ENCODE measurements around the gene TMPRSS11E.
"Not testable (repeated sequence)": the region's sequence is repeated elsewhere in the genome, so short reads cannot be mapped to it uniquely, and the experiment has no call there.

The TMPRSS11E gene

DNA sequence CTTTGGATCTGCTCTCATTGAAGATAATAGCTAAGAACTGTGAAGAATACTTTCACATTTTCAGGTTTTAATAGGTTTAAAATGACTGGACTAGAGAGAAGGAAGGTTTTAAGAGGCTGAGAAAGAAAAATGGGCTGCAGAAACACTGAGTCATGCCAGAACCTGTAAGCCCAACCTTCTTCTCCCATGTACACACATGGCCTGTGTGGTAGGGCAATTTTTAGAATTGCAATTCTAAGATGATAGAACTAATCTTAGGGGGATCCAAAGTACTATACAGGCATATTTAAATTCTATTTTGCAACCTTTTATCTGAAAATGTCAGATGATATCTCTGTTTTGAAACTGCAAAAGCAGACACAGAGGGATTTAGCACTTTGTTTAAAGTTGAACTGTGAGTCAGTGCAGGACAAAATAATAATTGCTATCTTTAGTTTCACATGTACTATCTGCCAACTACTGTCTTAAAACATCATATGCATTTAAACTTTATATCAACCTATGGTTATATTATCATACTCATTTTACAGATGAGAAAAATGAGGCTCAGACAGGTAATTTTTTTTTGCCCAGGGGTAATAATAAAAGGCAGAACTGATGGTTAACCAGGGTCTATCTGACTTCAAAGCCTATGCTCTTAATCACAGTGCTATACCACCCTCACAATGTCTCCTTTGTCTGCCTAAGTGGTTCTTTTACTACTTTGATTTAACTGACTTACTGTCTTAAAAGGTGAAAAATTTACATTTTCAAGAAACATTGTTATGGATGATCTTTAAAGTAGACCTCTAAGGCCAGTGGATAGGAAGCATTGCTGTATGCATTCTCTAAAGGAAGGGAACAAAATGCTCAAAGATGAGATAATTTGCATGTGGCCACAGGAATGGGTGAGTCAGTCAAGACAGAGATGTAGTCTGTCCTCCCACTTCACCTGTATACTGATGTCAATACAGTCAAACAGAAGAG, 4.3 kb downstream of the TMPRSS11E start:
- in situ Hi-C loops (cut with MboI; ENCODE audit: low pct_unique_long_range_greater_than_20kb, low sequenced_read_pairs), result no loop called here
- DNase-seq, result no peak

DNA sequence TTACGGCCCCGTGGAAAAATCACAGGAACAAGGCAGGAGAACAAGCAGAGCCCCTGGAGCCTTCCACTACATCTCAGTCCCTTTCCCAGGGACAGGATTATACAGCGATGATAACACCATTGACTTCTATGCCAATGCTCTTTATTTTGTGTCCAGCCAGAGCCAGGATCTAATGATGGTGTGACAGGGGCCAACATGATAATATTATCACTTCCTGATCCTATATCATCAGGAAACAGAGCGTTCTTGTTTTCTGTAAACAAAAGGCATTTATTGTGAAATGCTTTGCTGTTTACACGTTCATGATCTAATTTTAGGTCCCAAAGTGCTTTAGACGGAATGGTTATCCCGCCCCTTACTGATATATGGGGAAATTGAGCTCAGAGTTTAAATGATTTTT, 12.8 kb downstream of the TMPRSS11E start:
- DNase-seq, result no peak
- in situ Hi-C loops (cut with MboI; ENCODE audit: low pct_unique_long_range_greater_than_20kb, low sequenced_read_pairs), result no loop called here

DNA sequence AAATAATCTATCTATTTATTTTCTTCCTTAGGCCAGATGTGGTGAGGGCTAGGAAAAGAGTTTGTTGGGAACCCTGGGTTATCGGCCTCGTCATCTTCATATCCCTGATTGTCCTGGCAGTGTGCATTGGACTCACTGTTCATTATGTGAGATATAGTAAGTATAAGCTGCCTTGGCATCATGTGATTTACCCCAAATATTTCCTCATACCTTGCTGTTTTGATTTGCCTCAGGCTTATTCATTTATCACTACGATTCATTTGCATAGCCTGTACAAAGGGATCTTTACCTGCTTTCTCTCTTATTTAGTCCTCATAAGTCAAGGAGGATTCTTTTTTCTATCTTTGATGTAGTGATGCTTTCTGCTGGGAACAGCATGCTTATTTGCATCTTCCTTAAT, 14.5 kb downstream of the TMPRSS11E start:
- in situ Hi-C loops (cut with MboI; ENCODE audit: low pct_unique_long_range_greater_than_20kb, low sequenced_read_pairs), result no loop called here

DNA sequence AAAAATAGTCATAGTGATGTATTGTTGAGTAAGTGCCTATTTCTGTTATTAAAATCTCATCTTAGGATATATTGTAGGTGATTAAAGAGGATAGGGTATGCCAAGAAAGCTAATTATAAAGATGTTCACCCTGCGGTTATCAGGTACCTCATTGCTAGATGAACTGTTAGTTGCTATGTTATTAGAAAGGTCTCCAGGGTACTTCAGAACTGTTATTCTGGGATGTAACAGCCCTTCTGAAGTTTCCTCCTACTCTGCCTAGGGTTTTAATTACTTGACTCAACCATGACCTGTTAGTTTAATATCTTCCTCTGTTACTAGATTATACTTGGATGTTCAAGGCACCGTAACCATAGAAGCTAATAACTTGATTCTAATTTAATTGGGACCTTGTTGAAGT, 15.4 kb downstream of the TMPRSS11E start:
- no peak for DNase-seq
- in situ Hi-C loops (cut with MboI; ENCODE audit: low pct_unique_long_range_greater_than_20kb, low sequenced_read_pairs), result no loop called here

More for the DNA sequence above, 14.5 kb downstream of the TMPRSS11E start:
- no peak for DNase-seq

DNA sequence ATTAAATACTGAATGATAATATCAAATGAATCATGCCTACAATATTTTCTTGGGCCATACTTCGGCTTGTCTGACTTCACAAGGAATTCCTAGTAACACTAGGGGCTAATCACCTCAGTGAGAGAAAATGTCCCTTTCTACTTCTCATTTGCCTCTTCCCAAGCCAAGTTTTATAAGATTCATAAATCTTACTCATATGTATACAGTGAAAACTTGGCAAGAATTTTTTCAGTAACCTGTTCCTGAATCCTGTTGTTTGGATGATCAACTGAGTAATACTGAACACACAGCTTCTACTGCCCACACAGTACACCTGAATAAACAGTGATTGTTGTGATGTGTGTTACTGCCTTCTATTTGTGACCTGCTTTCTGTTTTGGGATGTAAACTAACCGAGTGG, 16.5 kb downstream of the TMPRSS11E start:
- in situ Hi-C loops (cut with MboI; ENCODE audit: low pct_unique_long_range_greater_than_20kb, low sequenced_read_pairs), result no loop called here
- no peak for DNase-seq

DNA sequence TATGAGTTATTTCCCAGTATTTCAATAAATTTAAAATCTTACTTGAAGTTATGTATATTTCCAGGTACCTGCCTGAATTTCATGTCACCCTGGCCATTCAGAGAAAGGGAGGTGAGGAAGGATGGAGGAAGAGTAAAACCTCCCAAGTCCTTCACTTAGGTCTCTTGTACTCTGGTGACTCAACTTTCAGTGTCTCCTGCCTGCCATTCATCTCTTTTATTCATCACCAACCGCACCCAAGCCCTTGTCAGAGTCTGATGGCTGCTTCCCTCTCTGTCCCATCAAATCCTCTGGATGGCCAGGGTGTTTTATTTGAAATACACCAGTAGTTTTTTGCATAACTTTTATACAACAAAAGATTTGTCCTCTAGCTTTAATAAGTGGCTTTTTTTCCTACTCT, 17.8 kb downstream of the TMPRSS11E start:
- in situ Hi-C loops (cut with MboI; ENCODE audit: low pct_unique_long_range_greater_than_20kb, low sequenced_read_pairs), result no loop called here
- no peak for DNase-seq

DNA sequence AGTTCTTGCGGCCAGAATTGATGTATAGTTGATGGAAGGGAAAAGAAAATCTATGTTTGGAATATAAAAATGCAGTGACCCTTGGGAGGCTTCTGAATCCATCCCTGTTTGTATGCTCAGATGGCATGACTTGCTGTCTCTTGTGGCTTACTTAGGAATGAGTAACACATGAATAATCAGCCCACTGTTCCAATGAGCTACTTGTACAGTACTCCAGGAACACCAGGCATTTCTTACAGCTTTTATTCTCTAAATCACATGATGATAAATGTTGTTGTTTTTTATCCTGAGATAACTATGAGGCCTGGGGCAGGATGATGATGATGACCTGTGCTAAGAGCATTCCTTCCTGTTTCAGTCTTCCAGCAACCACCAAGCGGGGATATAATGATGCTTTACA, 18.9 kb downstream of the TMPRSS11E start:
- in situ Hi-C loops (cut with MboI; ENCODE audit: low pct_unique_long_range_greater_than_20kb, low sequenced_read_pairs), result no loop called here
- no peak for DNase-seq

DNA sequence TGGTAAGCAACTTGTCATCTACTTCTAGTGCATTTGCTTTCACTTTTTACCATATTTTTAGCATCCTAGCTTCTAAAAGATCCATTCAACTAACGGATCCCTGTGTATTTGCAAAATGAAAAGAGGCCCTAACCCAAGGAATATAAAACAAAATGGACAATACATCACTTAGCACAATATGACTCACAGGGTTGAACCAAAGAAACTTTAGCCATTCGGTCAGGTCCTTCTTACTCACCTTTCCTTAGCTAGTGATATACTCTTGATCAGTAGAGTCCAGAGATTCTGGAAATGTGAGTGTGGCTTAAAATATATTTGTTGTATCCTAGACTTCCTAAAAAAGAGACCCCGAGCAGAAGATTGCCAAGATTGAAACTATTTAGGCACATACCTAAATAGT, 19.5 kb downstream of the TMPRSS11E start:
- no peak for DNase-seq

DNA sequence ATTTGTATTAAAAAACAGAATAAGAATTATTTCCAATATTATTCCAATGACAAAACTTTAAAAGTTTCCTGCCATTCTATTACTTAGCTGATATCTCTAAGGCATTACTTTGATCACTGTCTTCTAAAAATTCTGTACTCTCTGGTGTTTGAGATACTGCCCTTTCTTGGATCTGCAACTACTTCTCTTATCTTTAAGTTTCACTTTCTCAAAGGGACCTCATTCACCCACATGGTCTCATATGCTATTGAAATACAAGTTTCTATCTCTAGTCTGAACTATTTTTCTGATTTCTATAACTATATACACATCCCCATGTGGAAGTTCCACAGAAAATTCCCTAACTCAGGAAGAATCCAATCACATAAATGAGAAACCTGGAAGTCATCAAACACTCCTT, 22.2 kb downstream of the TMPRSS11E start:
- DNase-seq, result no peak
- in situ Hi-C loops (cut with MboI; ENCODE audit: low pct_unique_long_range_greater_than_20kb, low sequenced_read_pairs), result no loop called here

More for the DNA sequence above, 19.5 kb downstream of the TMPRSS11E start:
- in situ Hi-C loops (cut with MboI; ENCODE audit: low pct_unique_long_range_greater_than_20kb, low sequenced_read_pairs), result no loop called here

DNA sequence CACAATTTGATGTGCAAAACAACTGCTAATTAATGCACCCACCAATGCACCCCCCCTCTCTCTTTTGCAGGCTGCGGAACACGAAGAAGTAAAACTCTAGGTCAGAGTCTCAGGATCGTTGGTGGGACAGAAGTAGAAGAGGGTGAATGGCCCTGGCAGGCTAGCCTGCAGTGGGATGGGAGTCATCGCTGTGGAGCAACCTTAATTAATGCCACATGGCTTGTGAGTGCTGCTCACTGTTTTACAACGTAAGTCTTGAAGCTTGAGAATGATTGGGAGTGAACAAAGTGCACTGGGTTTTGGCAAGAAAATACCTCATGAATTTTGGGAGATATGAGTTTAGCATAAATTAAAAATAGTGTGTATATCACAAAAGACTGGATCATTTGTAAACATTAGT, 28.9 kb downstream of the TMPRSS11E start:
- DNase-seq, result no peak
- in situ Hi-C loops (cut with MboI; ENCODE audit: low pct_unique_long_range_greater_than_20kb, low sequenced_read_pairs), result no loop called here

DNA sequence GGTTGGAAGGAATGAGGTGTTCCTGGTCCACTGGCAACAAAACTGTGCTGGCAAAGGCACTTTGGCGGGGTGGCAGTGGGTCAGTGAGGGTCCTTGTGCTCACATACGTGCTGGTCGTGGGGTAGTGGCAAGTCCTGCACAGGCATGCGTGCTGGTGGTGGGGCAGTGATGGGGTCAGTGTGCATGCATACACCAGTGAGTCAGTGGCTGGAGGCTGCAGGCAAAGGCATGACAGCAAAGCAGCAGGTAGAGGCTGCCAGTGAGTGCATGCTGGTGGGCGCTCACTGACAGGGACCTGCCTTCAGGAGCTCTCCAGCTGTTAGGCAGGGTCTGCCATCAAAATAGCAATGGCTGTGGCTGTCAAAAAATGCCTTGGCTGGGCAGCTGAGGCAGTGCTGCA, 42.1 kb downstream of the TMPRSS11E start:
- in situ Hi-C loops (cut with MboI; ENCODE audit: low pct_unique_long_range_greater_than_20kb, low sequenced_read_pairs), result no loop called here
- no peak for DNase-seq

DNA sequence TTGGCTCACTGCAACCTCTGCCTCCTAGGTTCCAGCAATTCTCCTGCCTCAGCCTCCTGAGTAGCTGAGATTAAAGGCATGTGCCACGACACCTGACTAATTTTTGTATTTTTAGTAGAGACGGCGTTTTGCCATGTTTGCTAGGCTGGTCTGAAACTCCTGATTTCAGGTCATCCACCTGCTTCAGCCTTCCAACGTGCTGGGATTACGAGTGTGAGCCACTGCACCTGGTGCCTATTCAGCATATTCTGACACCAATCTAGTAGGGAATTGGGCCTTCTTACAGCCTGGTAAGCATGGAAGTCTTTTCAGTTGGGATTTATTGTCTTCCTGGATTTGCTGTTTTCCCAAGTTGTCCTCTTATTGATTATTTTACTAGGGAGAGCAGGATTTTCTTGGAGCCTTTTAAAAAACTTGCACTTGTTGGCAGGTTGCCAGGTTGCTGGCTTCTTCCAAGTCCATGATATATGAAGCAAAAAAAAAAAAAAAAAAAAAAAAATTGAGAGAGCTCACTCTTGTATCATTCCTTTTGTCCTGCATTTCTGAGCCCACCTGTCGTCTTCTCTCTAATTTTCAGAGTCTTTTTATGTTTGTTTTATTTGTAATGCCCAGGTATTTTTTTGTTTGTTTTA, 43.7 kb downstream of the TMPRSS11E start:
- in situ Hi-C loops (cut with MboI; ENCODE audit: low pct_unique_long_range_greater_than_20kb, low sequenced_read_pairs), result no loop called here
- DNase-seq, result peak; percentile 8

DNA sequence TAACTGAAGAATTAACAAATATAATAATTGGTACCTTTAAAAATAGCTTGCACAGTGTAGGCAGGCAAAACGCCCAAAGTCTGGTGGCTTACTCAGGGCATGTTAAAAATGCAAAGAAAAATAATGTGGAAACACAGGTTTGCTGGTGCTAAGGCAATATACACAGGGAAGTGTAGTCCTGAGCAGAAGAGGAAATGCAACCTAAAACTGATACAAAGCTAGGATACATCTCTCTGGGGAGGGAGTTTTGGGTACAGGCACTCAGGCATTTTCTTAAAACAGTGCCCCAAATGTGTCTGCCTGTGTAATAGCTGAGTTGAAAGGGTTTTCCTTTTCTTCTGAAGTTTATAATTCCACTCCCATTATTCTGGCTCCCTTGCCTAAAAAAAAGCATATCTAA, 47.4 kb downstream of the TMPRSS11E start:
- peak; percentile 26 for DNase-seq
- in situ Hi-C loops (cut with MboI; ENCODE audit: low pct_unique_long_range_greater_than_20kb, low sequenced_read_pairs), result no loop called here

DNA sequence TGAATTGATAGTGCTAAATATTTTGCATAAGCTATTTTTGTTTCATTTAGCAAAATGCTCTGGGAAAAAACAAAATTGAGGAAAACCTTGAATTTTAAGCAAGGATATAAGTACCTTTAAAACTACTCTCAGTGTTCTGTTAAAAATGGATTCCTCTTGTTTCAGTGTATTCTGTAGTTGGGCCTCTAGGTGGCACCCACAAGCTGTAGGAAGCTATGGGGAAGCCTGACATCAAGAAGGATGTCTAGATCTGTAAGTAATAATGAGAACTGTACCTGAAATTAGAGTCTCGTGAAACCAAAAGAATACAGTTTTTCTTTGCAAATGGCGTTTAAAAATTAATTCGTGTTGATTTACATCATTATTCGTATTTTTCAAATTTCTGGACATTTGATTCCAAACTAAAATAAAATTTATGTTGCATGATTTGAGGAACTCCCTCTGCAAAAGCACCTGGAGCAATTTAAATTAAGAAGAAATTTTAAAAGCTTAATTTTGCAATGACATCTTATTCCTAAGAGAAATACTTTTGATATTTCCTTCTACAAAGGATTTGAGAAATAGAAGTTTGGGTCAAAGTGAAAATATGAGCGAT, 51.2 kb downstream of the TMPRSS11E start:
- in situ Hi-C loops (cut with MboI; ENCODE audit: low pct_unique_long_range_greater_than_20kb, low sequenced_read_pairs), result no loop called here
- peak; percentile 69 for DNase-seq

DNA sequence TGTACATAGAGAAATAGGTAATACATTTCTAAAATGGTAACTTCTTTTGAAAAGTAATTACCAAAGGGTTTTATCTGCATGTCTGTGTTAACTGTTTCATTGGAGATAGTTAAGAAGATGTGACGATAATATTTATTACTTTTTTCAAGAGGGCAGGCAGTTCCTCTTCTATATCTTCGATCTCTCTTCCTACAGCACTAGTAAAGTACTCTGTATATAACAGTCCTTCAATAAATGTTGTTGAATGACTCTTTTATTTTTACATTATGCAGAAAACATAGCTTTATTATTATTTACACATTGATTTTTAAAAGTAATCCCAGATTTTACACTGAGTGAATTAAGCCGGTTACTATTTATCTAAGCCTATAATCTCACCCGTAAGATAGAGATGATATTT, 51.8 kb downstream of the TMPRSS11E start:
- no peak for DNase-seq
- in situ Hi-C loops (cut with MboI; ENCODE audit: low pct_unique_long_range_greater_than_20kb, low sequenced_read_pairs), result no loop called here

DNA sequence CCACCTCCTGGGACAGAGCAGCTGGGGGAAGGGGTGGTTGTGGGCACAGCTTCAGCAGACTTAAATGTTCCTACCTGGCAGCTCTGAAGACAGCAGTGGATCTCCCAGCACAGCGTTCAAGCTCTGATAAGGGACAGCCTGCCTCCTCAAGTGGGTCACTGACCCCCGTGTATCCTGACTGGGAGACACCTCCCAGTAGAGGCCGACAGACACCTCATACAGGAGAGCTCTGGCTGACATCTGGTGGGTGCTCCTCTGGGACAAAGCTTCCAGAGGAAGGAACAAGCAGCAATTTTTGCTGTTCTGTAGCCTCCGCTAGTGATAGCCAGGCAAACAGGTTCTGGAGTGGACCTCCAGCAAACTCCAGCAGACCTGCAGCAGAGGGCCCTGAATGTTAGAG, 56.2 kb downstream of the TMPRSS11E start:
- in situ Hi-C loops (cut with MboI; ENCODE audit: low pct_unique_long_range_greater_than_20kb, low sequenced_read_pairs); DNase-seq: not testable (repeated sequence)

DNA sequence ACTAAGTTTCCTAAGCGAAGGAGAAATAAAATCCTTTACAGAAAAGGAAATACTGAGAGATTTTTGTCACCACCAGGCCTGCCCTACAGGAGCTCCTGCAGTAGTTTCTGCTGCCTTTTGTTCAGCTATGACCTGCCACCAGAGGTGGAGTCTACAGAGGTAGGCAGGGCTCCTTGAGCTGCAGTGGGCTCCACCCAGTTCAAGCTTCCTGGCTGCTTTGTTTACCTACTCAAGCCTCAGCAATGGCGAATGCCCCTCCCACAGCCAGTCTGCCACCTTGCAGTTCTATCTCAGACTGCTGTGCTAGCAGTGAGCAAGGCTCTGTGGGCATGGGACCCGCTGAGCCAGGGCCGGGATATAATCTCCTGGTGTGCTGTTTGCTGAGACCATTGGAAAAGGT, 57.6 kb downstream of the TMPRSS11E start:
- in situ Hi-C loops (cut with MboI; ENCODE audit: low pct_unique_long_range_greater_than_20kb, low sequenced_read_pairs); DNase-seq: not testable (repeated sequence)

DNA sequence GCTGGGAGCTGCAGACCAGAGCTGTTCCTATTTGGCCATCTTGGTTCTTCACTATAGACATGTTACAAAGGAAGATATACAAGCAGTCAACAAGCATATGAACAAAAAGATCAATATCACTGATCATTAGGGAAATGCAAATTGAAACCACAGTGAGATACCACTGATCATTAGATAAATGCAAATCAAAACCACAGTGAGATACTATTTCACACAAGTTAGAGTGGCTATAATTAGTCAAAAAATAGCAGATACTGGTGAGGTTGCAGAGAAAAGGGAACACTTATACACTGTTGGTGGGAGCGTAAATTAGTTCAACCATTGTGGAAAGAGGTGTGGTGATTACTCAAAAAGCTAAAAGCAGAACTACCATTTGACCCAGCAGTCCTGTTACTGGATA, 58.2 kb downstream of the TMPRSS11E start:
- DNase-seq; in situ Hi-C loops (cut with MboI; ENCODE audit: low pct_unique_long_range_greater_than_20kb, low sequenced_read_pairs): not testable (repeated sequence)

DNA sequence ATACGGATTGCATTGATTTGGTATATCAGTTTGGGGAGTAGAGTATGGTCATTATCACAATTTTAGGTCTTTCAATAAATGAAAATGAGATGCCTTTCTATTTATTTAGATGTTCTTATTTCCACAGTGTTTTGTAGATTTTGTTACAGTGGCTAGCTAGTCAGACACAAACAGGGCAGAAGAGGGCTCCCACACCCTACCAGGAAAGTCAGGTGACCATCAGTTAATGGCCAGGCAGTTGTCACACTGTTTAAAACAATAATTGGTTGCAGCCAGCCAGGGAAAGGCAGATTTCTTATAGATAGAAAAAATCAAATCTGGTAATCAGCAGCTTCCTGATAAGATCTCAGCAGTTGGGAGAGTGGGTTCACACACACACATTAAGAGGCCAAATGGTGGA, 71.6 kb downstream of the TMPRSS11E start:
- in situ Hi-C loops (cut with MboI; ENCODE audit: low pct_unique_long_range_greater_than_20kb, low sequenced_read_pairs), result no loop called here
- DNase-seq, result no peak

DNA sequence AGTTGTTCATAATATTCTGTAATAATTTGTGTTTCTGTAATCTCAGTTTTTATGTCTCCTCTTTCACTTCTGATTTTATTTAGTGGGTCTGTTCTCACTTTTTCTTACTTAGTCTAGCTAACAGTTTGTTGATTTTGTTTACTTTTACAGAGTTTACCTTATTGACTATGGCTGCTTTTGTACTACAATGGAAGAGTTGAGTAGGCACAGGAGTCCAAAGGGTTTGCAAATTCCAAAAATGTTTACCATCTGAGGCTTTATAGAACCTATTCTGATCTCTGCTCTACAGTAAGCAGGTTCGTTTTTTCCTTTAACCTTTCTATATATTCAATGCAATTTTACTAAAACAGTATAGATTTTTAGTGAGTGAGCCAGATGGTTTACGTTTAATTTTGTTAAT, 73.7 kb downstream of the TMPRSS11E start:
- no peak for DNase-seq
- in situ Hi-C loops (cut with MboI; ENCODE audit: low pct_unique_long_range_greater_than_20kb, low sequenced_read_pairs), result no loop called here
